Measurements from ENCODE around the gene FAM117B.
"Not testable (repeated sequence)": the region's sequence is repeated elsewhere in the genome, so short reads cannot be mapped to it uniquely, and the experiment has no call there.

FAM117B gene

DNA sequence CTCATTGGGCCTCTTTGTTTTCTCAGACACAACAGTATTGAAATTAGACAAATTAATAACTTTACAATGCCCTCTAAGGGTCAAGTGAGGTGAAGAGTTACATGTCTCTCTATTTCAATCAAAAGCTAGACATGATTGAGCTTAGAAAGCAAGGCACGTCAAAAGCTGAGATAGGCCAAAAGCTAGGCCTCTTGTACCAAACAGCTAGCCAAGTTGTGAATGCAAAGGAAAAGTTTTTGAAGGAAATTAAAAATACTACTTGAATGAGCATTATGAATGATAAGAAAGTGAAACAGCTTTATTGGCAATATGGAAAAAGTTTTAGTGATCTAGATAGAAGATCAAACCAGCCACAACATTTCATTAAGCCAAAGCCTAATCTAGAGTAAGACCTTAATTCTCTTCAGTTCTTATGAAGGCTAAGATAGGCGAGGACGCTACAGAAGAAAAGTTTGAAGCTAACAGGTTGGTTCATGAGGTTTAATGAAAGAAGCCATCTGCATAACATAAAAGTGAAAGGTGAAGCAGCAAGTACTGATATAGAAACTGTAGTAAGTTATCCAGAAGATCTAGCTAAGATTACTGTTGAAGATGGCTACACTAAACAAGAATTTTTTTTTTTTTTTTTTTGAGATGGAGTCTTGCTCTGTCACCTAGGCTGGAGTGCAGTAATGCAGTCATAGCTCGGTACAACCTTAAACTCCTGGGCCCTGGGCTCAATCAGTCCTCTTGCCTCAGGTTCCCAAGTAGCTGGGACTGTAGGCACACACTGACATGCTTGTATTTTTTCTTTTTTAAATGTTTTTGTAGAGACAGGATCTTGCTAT, 65.5 kb downstream of the FAM117B start:
- DNase-seq (ENCODE audit: low read depth in 2 of 2, low spot score in 1 of 2), result no peak

DNA sequence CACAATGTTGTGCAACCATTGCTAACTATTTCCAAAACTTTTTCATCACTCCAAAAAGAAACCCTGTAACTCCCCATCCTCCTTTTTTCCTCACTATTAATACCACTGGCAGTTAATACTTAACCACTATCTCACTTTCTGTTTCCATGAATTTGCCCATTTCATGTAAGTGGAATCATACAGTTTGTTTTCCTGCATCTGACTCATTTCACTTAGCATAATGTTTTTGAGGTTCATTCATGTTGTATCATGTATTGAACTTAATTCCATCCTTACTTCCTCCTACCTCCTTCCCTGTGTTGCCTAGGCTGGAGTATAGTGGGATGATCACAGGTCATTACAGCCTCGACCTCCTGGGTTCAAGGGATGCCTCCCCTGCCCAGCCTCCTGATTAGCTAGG, 68.3 kb downstream of the FAM117B start:
- DNase-seq (ENCODE audit: low read depth in 2 of 2, low spot score in 1 of 2), result no peak

DNA sequence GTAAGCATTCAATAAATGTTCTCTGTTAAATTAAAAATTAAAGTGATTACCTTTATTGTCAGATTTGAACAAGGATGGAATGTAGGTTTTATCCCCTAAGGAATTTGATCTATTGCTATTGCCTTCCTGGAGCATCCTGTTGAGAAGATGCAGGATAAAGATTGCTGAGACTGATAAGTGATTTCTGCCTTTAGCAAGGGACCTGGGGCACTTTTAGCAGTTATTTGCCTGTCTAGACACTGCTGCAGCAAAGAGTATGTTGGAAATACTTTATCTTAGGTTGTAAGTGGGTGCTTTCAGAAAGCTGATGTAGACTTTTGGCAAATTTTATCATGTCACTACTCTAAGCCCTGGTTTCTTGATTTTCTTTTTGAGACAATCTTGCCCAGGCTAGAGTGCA, 69.5 kb downstream of the FAM117B start:
- no peak for DNase-seq (ENCODE audit: low read depth in 2 of 2, low spot score in 1 of 2)

DNA sequence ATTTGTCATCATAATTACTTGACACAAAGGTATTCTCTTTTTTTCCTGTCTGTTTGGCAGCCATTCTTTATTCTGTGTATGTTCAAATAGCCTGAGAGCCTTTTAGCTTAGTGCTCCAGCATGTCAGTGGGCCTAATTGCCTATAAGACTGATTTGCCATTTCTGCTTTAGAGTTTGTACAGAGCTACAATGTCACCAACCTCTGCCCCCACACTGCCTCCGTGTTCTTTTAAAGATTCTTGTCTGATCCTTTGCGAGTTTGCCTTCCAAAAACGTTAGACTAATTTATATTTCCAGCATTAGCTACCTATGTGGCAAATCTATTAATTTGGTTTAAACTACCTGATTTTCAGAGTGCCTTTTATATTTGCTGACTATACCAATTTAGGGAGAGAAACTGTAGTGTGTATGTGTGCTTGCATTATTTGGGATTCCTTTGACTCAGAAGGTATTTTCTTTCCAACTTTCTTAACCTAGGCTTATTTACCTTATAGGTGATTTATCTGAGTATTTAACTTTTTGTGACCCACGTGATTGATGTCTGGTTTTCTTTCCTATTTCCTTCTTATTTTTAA, 70.8 kb downstream of the FAM117B start:
- DNase-seq (ENCODE audit: low read depth in 2 of 2, low spot score in 1 of 2), result no peak

DNA sequence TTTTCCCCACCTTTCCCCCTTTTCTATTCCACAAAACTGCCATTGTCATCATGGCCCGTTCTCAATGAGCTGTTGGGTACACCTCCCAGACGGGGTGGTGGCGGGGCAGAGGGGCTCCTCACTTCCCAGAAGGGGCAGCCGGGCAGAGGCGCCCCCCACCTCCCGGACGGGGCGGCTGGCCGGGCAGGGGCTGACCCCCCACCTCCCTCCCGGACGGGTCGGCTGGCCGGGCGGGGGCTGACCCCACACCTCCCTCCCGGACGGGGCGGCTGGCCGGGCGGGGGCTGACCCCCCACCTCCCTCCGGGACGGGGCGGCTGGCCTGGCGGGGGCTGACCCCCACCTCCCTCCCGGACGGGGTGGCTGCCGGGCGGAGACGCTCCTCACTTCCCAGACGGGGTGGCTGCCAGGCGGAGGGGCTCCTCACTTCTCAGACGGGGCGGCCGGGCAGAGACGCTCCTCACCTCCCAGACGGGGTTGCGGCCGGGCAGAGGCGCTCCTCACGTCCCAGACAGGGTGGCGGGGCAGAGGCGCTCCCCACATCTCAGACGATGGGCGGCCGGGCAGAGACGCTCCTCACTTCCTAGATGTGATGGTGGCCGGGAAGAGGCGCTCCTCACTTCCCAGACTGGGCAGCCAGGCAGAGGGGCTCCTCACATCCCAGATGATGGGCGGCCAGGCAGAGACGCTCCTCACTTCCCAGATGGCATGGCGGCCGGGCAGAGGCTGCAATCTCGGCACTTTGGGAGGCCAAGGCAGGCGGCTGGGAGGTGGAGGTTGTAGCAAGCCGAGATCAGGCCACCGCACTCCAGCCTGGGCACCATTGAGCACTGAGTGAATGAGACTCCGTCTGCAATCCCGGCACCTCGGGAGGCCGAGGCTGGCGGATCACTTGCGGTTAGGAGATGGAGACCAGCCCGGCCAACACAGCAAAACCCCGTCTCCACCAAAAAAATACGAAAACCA, 80.5 kb downstream of the FAM117B start:
- not testable (repeated sequence) for DNase-seq (ENCODE audit: low read depth in 2 of 2, low spot score in 1 of 2)

DNA sequence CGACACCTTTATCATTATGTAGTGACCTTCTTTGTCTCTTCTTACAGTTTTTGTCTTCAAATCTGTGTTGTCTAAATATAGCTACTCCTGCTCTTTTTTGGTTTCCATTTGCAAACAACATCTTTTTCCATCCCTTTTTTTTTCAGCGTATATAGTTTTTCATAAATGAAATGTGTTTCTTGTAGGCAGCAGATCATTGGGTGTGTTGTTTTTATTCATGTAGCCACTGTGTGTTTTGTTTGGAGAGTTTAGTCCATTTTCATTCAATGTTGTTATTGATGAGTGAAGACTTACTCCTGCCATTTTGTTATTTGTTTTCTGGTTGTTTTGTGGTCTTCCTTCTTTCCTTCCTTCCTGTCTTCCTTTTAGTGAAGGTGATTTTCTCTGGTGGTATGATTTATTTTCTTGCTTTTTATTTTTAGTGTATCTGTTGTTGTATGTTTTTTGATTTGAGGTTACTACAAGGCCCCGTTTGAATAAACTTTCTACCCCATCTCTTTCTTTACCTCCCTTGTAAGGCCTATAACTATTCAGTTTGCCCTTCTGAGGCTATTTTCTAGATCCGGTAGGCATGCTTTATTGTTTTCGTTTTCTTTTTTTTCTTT, 81.4 kb downstream of the FAM117B start:
- no peak for DNase-seq (ENCODE audit: low read depth in 2 of 2, low spot score in 1 of 2)

DNA sequence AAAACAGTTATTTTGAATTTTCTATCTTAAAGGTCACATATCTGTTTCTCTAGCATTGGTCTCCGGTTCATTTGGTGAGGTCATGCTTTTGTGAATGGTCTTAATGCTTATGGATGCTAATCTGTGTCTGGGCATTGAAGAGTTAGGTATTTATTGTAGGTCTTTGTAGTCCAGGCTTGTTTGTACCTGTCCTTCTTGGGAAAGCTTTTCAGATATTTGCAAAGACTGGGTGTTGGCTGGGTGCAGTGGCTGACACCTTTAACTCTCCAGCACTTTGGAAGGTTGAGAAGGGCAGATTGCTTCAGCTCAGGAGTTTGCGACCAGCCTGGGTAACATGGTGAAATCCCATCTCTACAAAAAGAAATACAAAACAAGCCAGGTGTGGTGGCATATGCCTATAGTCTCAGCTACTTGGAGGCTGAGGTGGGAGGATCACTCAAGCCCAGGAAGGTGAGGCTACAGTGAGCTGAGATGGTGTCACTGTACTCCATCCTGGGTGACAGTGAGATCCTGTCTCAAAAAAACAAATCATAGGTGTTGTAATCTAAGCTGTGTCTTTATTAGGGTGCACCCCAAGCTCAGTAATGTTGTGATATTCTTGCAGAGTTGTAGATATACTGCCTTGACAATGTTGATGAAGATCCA, 82.3 kb downstream of the FAM117B start:
- no peak for DNase-seq (ENCODE audit: low read depth in 2 of 2, low spot score in 1 of 2)

DNA sequence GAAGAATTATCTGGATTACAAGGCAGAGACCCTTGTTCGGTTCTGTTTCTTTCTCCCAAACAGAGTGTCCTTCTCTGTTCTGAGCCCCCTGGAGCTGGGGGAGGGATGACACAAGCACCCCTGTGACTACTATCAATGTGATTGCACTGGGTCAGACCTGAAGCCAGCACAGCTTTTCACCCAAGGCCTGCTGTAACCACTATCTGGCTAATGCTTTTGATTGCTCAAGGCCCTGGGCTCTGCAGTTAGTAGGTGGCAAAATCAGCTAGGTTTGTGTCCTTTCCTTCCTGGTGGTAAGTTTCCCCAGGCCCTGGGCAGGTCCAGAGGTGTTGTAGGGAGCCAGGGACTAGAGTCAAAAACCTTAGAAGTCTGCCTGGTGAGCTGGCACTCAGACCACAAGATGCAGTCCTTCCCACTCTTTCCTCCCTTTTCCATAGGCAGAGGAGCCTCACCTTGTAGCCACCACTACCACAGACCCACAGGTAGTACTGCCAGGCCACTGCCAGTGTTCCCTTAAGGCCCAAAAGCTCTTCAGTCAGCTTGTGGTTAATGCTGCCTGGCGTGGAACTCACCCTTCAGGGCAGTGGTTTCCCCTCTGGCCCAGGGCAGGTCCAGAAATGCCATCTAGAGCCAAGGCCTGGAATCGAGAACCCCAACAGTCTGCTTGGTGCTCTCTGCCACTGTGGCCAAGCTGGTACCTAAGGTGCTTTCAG, 83.0 kb downstream of the FAM117B start:
- no peak for DNase-seq (ENCODE audit: low read depth in 2 of 2, low spot score in 1 of 2)

DNA sequence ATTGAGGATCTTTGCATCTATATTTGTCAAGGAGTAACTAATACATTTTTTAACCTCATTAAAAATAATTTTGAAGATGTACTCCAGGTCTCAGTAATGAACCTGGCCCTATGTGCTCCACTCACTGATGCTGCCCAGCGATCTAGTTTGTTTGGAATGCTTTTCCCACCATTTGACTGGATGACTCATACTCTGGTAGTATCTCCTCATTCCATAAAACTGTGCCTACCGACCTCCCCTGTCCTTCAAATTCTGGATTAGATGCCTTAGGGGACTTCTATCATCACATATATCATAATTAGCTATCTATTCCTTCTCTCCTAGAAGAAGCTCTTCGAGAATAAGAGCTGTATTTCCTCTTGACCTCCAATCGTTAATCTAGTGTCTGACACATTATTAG, 83.8 kb downstream of the FAM117B start:
- DNase-seq (ENCODE audit: low read depth in 2 of 2, low spot score in 1 of 2), result no peak

DNA sequence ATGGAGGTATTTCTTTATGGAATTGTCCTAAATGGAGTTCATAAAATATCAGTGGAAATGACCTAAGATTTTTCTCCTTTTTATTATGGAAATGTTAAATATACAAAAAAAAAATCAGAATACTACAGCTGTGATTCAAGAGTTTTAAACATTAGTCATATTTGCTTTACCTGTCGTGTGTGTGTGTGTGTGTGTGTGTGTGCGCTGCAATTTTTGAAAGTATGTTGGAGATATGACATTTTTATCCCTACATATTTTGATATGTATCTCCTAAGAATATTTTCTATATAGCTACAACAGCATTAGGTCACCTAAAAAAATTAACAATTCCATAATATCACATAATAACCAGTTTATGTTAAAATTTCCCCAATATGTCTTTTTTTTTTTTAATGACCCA, 85.5 kb downstream of the FAM117B start:
- DNase-seq (ENCODE audit: low read depth in 2 of 2, low spot score in 1 of 2), result no peak

DNA sequence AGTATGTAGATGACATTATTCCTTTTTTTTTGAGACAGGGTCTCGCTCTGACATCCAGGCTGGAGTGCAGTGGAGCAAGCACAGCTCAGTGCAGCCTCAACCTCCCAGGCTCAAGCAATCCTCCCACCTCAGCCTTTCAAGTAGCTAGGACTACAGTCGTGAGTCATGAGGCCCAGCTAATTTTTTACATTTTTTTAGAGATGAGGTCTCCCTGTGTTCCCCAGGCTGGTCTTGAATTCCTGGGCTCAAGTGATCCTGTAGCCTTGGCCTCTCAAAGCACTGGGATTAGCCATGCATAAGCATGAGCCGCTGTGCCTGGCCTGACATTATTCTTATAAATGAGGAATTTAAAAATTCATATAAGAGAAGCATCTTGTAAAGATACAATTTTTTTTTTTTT, 86.9 kb downstream of the FAM117B start:
- no peak for DNase-seq (ENCODE audit: low read depth in 2 of 2, low spot score in 1 of 2)

DNA sequence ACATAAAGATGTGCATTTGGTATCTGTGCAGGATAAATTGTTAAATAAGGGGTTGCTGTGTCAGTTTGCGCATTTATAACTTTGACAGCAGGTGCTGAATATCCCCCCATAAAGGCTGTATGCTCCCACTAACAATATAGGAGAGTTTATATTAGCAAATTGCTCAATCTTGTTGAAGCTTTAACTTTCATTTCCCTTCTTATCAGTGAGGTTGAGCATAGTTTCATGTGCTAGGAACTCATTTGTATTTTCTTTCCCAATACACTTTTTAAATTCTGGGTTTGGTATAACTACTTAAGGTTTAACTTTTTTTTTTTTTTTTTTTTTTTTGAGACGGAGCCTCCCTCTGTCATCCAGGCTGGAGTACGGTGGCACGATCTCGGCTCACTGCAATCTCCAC, 89.0 kb downstream of the FAM117B start:
- DNase-seq (ENCODE audit: low read depth in 2 of 2, low spot score in 1 of 2), result no peak

DNA sequence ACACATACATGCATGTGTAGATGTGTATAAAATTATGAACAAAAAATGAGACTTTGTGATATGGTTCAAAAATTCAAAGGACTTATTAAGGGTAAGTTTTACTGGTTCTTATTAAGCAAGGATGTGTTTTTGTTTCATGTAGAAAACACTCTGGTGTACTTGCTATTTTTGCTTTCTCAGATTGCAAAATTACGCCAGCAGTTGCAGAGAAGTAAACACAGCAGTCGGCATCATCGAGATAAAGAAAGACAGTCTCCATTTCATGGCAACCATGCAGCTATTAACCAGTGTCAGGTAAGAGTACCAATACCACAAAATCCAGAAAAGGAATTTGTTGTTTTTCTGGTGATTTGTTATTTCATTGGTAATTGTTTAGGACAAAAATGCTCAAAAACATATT, 91.3 kb downstream of the FAM117B start:
- DNase-seq (ENCODE audit: low read depth in 2 of 2, low spot score in 1 of 2), result no peak

DNA sequence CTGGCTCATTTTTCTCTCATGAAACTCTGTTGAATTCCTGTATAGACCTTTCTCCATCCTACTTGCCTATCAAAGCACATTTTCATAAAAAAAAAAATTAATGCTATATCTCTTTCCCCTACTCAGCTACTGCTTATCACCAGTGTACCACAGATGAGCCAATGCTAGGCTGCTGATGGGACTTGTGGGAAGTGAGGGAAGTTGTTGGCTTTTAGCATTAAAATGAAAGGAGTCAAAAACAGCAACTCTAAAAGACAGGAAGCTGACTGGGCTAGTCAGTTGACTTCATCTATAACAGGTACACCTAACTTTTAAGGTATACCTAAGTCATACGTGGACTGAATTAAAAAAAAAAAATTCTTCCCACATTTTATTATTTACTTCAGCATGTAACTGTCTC, 102.1 kb downstream of the FAM117B start:
- DNase-seq (ENCODE audit: low read depth in 2 of 2, low spot score in 1 of 2), result no peak

DNA sequence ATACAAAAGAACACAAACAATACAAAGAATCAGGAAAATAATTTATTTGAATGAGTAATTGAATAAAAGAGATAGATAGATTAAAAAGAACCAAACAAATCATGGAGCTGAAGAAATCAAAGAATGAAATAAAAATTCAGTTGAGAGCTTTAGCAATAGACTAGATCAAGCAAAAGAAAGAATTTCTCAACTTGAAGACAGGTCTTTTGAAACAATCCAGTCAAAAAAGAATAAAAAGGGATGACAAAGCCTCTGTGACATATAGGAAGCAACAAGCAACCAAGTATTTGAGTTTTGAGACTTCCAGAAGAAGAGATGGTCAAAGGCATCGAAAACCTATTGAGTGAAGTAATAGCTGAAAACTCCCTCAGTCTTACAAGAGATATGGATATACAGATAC, 108.8 kb downstream of the FAM117B start:
- no peak for DNase-seq (ENCODE audit: low read depth in 2 of 2, low spot score in 1 of 2)

DNA sequence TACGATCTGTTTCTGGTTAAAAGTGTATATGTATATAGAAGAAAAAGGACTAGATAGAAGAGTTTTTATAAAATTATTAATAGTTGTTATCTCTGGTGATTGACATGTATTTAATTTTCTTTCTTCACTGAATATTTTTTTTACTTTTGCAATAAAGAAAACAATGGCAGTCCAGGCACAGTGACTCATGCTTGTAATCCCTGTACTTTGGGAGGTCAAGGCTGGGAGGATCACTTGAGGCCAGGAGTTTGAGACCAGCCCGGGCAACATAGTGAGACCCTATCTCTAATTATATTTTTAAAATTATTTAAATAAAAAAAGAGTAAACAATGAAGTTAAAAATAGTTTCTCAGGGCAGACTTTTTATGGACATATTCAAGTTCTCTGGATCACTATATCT, 114.7 kb downstream of the FAM117B start:
- no peak for DNase-seq (ENCODE audit: low read depth in 2 of 2, low spot score in 1 of 2)

DNA sequence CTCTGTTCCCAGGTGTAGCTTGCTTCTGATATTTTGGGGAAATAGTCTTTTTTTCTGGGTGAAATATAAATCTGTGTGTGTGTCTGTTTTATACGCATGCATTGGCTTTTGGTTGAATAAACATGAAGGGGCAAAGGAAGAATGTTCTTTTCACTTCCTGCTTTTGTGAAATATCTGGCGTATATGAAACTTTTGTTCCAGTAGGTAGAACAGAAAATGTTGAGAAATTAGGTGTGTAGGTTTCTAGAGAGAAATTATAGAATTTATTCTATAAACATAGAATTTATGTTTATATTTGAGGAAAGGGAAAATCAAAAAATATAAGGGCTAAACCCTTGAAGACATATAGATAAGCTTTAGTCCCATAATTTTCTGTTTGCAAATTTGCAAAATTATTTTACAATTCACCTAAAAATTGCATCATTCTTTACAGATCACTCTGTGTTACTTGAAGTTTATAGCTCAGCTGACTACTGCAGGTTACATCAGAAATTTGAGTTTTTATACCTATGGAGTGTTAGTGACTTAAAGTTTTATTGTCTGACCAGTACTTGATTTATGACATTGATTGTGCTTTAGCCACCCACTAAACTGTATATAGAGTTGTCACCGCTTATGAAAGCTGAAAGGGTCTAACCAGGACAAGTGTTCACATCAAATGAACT, 116.1 kb downstream of the FAM117B start:
- no peak for DNase-seq (ENCODE audit: low read depth in 2 of 2, low spot score in 1 of 2)

DNA sequence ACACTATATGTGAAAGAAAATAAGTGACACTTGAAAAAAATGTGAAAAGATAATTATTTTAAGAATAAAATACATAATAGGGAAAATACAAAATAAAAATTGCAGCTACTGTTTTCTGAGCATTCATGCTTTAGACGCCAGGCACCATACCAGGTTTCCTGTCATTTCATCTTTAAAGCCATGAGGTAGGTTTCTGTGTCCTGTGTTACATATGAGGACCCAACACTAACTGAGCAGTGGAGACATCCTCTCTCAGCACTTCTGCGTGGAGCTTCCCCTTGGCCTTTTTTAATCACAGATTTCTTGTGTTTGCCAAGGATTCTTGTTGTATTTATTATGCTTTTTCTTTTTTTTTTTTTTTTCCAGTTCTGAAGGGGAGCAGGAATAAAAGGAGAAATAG, 117.3 kb downstream of the FAM117B start:
- no peak for DNase-seq (ENCODE audit: low read depth in 2 of 2, low spot score in 1 of 2)

DNA sequence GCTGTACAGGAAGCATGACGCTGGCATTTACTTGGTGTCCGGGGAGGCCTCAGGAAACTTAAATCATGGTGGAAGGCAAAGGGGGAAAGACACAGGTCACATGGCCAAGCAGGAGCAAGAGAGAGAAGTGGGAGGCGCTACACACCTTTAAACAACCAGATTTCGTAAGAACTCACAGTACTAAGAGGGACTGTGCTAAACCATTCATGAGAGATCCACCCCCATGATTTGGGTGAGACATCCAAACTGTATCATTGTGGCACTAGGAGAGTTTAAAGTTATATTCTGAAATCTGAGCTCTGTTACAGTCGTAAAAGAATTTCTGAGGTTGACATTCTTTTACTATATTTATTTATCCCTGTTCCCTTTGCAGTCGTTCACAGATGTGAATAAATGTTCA, 120.2 kb downstream of the FAM117B start:
- DNase-seq (ENCODE audit: low read depth in 2 of 2, low spot score in 1 of 2), result no peak

DNA sequence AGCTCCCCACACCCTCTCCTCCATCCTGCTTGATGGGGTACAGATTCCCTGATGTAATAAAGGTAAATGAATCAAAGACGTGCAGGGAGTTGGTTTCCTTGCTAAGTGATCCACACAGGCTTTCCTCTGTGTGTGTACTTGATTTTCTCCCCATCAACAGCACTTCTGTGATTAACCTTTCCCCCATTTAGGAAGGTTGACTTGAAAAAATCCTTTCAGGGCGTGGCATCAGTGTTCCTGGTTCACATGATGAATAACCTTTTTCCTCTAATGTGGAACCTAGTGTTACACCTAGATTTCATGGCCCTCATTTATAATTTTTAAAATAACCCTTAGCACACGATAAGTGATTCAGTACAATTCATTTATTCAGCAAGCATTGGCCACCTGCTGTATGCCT, 121.8 kb downstream of the FAM117B start:
- DNase-seq (ENCODE audit: low read depth in 2 of 2, low spot score in 1 of 2), result no peak

All from stimulated activated CD8-positive, alpha-beta memory T cell treated with anti-CD3 and anti-CD28 coated beads, Interleukin-4, amount 100 ng/mL, for 4 hours (primary cell).